Gastroesophageal sphincter (tissue), 3 donors: Measurements from ENCODE around the gene C10orf120.

Experiments used
- CTCF ChIP-seq, 4 experiments: fragments of 200-600 bp in 2 of 4; fragments of 450-650 bp in 2 of 4; sonication (generic) in 1 of 4; IDR thresholded peaks; one replicate each; pipeline ENCODE4 v1.5.1; 2017 to 2019; ENCODE audit warnings: antibody characterized with exemption in 4 of 4, mild to moderate bottlenecking in 2 of 4, moderate library complexity in 2 of 4
- EP300 ChIP-seq: sonication (generic); formaldehyde crosslinking; IDR thresholded peaks from one replicate; pipeline ENCODE4 v1.6.1; 2017; ENCODE audit warnings: antibody characterized with exemption, mild to moderate bottlenecking
- POLR2A ChIP-seq, 2 donors: fragments of 450-650 bp; IDR thresholded peaks; one replicate each; pipeline ENCODE4 v1.6.1; 2017; ENCODE audit warnings: antibody characterized with exemption in 2 of 2, mild to moderate bottlenecking in 2 of 2, moderate library complexity in 1 of 2
- POLR2AphosphoS5 ChIP-seq: sonication (generic); formaldehyde crosslinking; IDR thresholded peaks from one replicate; pipeline ENCODE4 v1.6.1; 2017; ENCODE audit warnings: antibody characterized with exemption

GRCh38 chr10:122696687-122697086 lies 3.0 kb downstream of the C10orf120 start:
- TF ChIP-seq POLR2A (IDR thresholded peaks at IDR 0.05): no peak
- TF ChIP-seq CTCF (IDR thresholded peaks at IDR 0.05): no peak
- no peak for TF ChIP-seq EP300
- TF ChIP-seq POLR2AphosphoS5: no peak
